Neural progenitor cell (in vitro differentiated cells): ENCODE measurements around the gene NCAM1.

ENCODE experiments used
- CTCF ChIP-seq: fragments of 200-600 bp; sonication (generic); IDR thresholded peaks from 2 replicates; pipeline ENCODE4 v1.5.1; 2017; ENCODE audit warnings: antibody characterized with exemption, mild to moderate bottlenecking
- EZH2 ChIP-seq: fragments of 200-600 bp; sonication (generic); IDR thresholded peaks from 2 replicates; pipeline ENCODE4 v1.6.1; 2017; ENCODE audit warnings: antibody characterized with exemption, mild to moderate bottlenecking, moderate library complexity
- EZH2phosphoT487 ChIP-seq: fragments of 200-600 bp; sonication (generic); IDR thresholded peaks from 2 replicates; pipeline ENCODE4 v1.6.1; 2017; ENCODE audit warnings: antibody characterized with exemption

DNA sequence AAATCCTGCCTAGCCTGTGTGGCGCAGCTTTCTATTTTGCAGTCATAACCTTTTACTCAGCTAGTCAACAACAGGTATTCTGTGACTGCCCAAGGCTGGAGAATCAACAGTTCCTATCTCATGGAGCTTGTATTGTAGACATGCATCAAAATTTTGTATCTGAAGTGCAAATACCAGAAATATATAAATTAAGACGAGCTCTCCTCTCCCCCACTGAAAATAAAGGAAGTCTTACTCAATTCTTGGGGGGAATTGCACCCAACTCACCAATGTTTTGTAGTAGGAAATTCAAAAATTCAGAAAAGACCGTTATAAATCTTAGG is 153.4 kb downstream of the NCAM1 start:
- TF ChIP-seq CTCF = no peak
- TF ChIP-seq EZH2phosphoT487 = no peak
- TF ChIP-seq EZH2 = no peak
